IMR-90 (cell line): ENCODE data around the gene TFEB. TPM values are rescaled to one million over a fixed set of nuclear protein-coding genes. Genes with fewer than 3 reads are reported as not detected.

ENCODE experiments used
- ATAC-seq: fragments of 200-7000 bp; cut with Tn5 transposase; 2 replicates; pipeline ENCODE4 v1.9.1; 2020; ENCODE audit warnings: low read depth, mild to moderate bottlenecking, moderate library complexity
- BruUV-seq: library from RNA; stranded (reverse); fragments of 400-500 nt; replicated peaks from 2 replicates; lab custom pipeline; 2021; lab: Mats Ljungman, UMichigan
- CTCF ChIA-PET: fragments of 300-600 bp; formaldehyde crosslinking; extraction: SDS; loops from one replicate; lab custom pipeline; 2021; ENCODE audit warnings: antibody characterized with exemption; lab: Yijun Ruan, JAX
- POLR2A ChIA-PET: fragments of 300-600 bp; sonication (Branson Sonifier 250); formaldehyde crosslinking; loops from one replicate; lab custom pipeline; 2022; ENCODE audit warnings: antibody characterized with exemption; ENCODE audit not compliant: unreplicated experiment; lab: Charles Lee
- DNase-seq: peaks from one replicate; pipeline ENCODE4 v3.0.0; 2013
- H2AFZ ChIP-seq: replicated peaks from 2 replicates; pipeline ENCODE3; 2013; ENCODE audit warnings: low read length, mild to moderate bottlenecking; ENCODE audit not compliant: poor library complexity
- H2AK5ac ChIP-seq: 2 replicates; pipeline ENCODE4 v1.6.1; 2013; ENCODE audit warnings: low read depth, low read length, inconsistent platforms
- H2AK9ac ChIP-seq: replicated peaks from 2 replicates; pipeline ENCODE3; 2013; ENCODE audit warnings: mild to moderate bottlenecking, low read depth, low read length, moderate library complexity; ENCODE audit not compliant: poor library complexity
- H2BK120ac ChIP-seq: 2 replicates; pipeline ENCODE4 v1.6.1; 2013; ENCODE audit warnings: low read depth, low read length, inconsistent platforms
- H2BK15ac ChIP-seq: 3 replicates; pipeline ENCODE4 v1.6.1; 2013; ENCODE audit warnings: low read depth, low read length, inconsistent platforms
- H2BK20ac ChIP-seq: 2 replicates; pipeline ENCODE4 v1.6.1; 2013; ENCODE audit warnings: low read depth, mild to moderate bottlenecking, inconsistent platforms, low read length, moderate library complexity
- H2BK5ac ChIP-seq: 2 replicates; pipeline ENCODE4 v1.6.1; 2013; ENCODE audit warnings: mild to moderate bottlenecking, low read depth, low read length, inconsistent platforms; ENCODE audit not compliant: poor library complexity, severe bottlenecking
- H3K14ac ChIP-seq: replicated peaks from 2 replicates; pipeline ENCODE4 v1.6.1; 2013; ENCODE audit warnings: low read depth, low read length, inconsistent platforms
- H3K18ac ChIP-seq: 2 replicates; pipeline ENCODE4 v1.6.1; 2013; ENCODE audit warnings: low read depth, low read length, control low read depth
- H3K23ac ChIP-seq: 2 replicates; pipeline ENCODE4 v1.6.1; 2013; ENCODE audit warnings: low read depth, low read length, inconsistent platforms
- H3K27ac ChIP-seq: 2 replicates; pipeline ENCODE4 v1.5.1; 2013; ENCODE audit warnings: mild to moderate bottlenecking, control low read depth, low read length; ENCODE audit not compliant: insufficient read depth
- H3K27me3 ChIP-seq: 2 replicates; pipeline ENCODE4 v1.6.1; 2013; ENCODE audit warnings: low read length; ENCODE audit not compliant: control insufficient read depth, insufficient read depth
- H3K36me3 ChIP-seq: 2 replicates; pipeline ENCODE4 v1.6.1; 2013; ENCODE audit warnings: low read length, mixed read lengths; ENCODE audit not compliant: control insufficient read depth, insufficient read depth
- H3K4ac ChIP-seq: 2 replicates; pipeline ENCODE4 v1.6.1; 2013; ENCODE audit warnings: low read depth, low read length, inconsistent platforms
- H3K4me1 ChIP-seq: 2 replicates; pipeline ENCODE4 v1.6.1; 2013; ENCODE audit warnings: low read length, mixed read lengths; ENCODE audit not compliant: control insufficient read depth, insufficient read depth
- H3K4me2 ChIP-seq: 2 replicates; pipeline ENCODE4 v1.6.1; 2013; ENCODE audit warnings: low read depth, mild to moderate bottlenecking, control low read depth, low read length, moderate library complexity
- H3K4me3 ChIP-seq: 2 replicates; pipeline ENCODE4 v1.5.1; 2013; ENCODE audit warnings: low read depth, mild to moderate bottlenecking, control low read depth, low read length, moderate library complexity; ENCODE audit not compliant: insufficient read depth
- H3K56ac ChIP-seq: 2 replicates; pipeline ENCODE4 v1.6.1; 2013; ENCODE audit warnings: low read length, inconsistent platforms; ENCODE audit not compliant: insufficient read depth; ENCODE audit errors: extremely low read depth
- H3K79me1 ChIP-seq, 2 experiments: 2 replicates each; pipeline ENCODE4 v1.6.1; 2013; ENCODE audit warnings: low read length in 2 of 2, inconsistent platforms in 1 of 2, low read depth in 1 of 2
- H3K9ac ChIP-seq: 2 replicates; pipeline ENCODE4 v1.6.1; 2013; ENCODE audit warnings: low read depth, low read length, control low read depth
- H3K9me1 ChIP-seq: 2 replicates; pipeline ENCODE4 v1.6.1; 2013; ENCODE audit warnings: low read length, inconsistent platforms; ENCODE audit not compliant: insufficient read depth
- H3K9me3 ChIP-seq: 2 replicates; pipeline ENCODE4 v1.6.1; 2013; ENCODE audit warnings: low read length; ENCODE audit not compliant: control insufficient read depth, insufficient read depth
- H4K20me1 ChIP-seq: 2 replicates; pipeline ENCODE4 v1.6.1; 2013; ENCODE audit warnings: low read length, inconsistent platforms; ENCODE audit not compliant: insufficient read depth
- H4K5ac ChIP-seq: 2 replicates; pipeline ENCODE4 v1.6.1; 2013; ENCODE audit warnings: mild to moderate bottlenecking, low read depth, low read length, control low read depth
- H4K8ac ChIP-seq, 2 experiments: 2 replicates each; pipeline ENCODE4 v1.6.1; 2013; ENCODE audit warnings: low read depth in 2 of 2, low read length in 2 of 2, control low read depth in 1 of 2, inconsistent platforms in 1 of 2
- H4K91ac ChIP-seq: 2 replicates; pipeline ENCODE4 v1.6.1; 2013; ENCODE audit warnings: low read depth, low read length, inconsistent platforms; ENCODE audit not compliant: insufficient read depth
- BHLHE40 ChIP-seq: fragments of 150-350 bp; IDR thresholded peaks from 2 replicates; pipeline ENCODE4 v1.6.1; 2016; ENCODE audit warnings: mild to moderate bottlenecking, low read depth, low read length
- CEBPB ChIP-seq: IDR thresholded peaks from 2 replicates; pipeline ENCODE4 v1.6.1; 2012; ENCODE audit warnings: low read depth, low read length, improper control_type of control experiment
- CHD1 ChIP-seq: IDR thresholded peaks from 2 replicates; pipeline ENCODE4 v1.6.1; 2012; ENCODE audit warnings: low read depth, low read length, improper control_type of control experiment
- FOS ChIP-seq: fragments of 150-350 bp; IDR thresholded peaks from 2 replicates; pipeline ENCODE4 v1.6.1; 2016; ENCODE audit warnings: low read depth, low read length
- MAFK ChIP-seq: IDR thresholded peaks from 2 replicates; pipeline ENCODE4 v1.6.1; 2012; ENCODE audit warnings: low read depth, low read length, improper control_type of control experiment
- MAZ ChIP-seq: IDR thresholded peaks from 2 replicates; pipeline ENCODE4 v1.6.1; 2012; ENCODE audit warnings: low read depth, mild to moderate bottlenecking, low read length, improper control_type of control experiment, moderate library complexity, borderline replicate concordance
- MXI1 ChIP-seq: IDR thresholded peaks from 2 replicates; pipeline ENCODE4 v1.6.1; 2012; ENCODE audit warnings: low read depth, mild to moderate bottlenecking, low read length, moderate library complexity, borderline replicate concordance
- NFE2L2 ChIP-seq: fragments of 150-350 bp; IDR thresholded peaks from 2 replicates; pipeline ENCODE4 v1.6.1; 2016; ENCODE audit warnings: low read depth, mild to moderate bottlenecking, low read length
- POLR2A ChIP-seq: IDR thresholded peaks from 2 replicates; pipeline ENCODE4 v1.6.1; 2012; ENCODE audit warnings: mild to moderate bottlenecking, low read depth, low read length
- RAD21 ChIP-seq: IDR thresholded peaks from 2 replicates; pipeline ENCODE4 v1.6.1; 2012; ENCODE audit warnings: low read length, improper control_type of control experiment
- RCOR1 ChIP-seq: IDR thresholded peaks from 2 replicates; pipeline ENCODE4 v1.6.1; 2012; ENCODE audit warnings: mild to moderate bottlenecking, low read length, improper control_type of control experiment; ENCODE audit not compliant: insufficient replicate concordance
- RFX5 ChIP-seq: IDR thresholded peaks from 2 replicates; pipeline ENCODE4 v1.8.0; 2012; ENCODE audit warnings: low read depth, mild to moderate bottlenecking, low read length, moderate library complexity
- SMC3 ChIP-seq: fragments of 150-350 bp; IDR thresholded peaks from 2 replicates; pipeline ENCODE4 v1.6.1; 2016; ENCODE audit warnings: low read depth, mild to moderate bottlenecking, antibody characterized with exemption, low read length, moderate library complexity
- WGBS, 2 experiments: methylation state at CpG; one replicate each; pipeline versions ENCODE4 v1.1.5 to v1.1.7; 2013; ENCODE audit warnings: missing lambda C conversion rate in 2 of 2; ENCODE audit not compliant: insufficient read length in 1 of 2; ENCODE audit errors: extremely low coverage in 2 of 2; 5-methylcytosine and 5-hydroxymethylcytosine counted together
- dilution Hi-C: fragments of 300-500 bp; cut with HindIII; formaldehyde crosslinking; loops from one replicate; pipeline ENCODE4 v1.14.3; 2018; ENCODE audit warnings: low sequenced_read_pairs; ENCODE audit not compliant: unreplicated experiment
- in situ Hi-C: fragments of 300-500 bp; cut with MboI; formaldehyde crosslinking; loops from 3 replicates; pipeline ENCODE4 v1.14.3; 2019; ENCODE audit warnings: low sequenced_read_pairs, inconsistent platforms, mixed read lengths
- intact Hi-C: fragments of 100-400 bp; cut with micrococcal nuclease; formaldehyde crosslinking; loops from 2 replicates; pipeline ENCODE4 v1.10.0; 2022
- polyA plus RNA-seq, 3 experiments: library from polyadenylated mRNA; depleted of rRNA; stranded (reverse); fragments of >200 nt; gene quantifications; 2 replicates each; pipeline ENCODE4 v1.2.3, GENCODE V29; 2012; ENCODE audit warnings: low replicate concordance in 1 of 3
- total RNA-seq: library from RNA; depleted of rRNA; stranded (reverse); fragments of >200 nt; gene quantifications from 2 replicates; pipeline ENCODE4 v1.2.3, GENCODE V29; 2012
- TF ChIP-seq, protein P1 (sequence below): fragments of 150-350 bp; IDR thresholded peaks from 2 replicates; pipeline ENCODE4 v1.6.1; 2016; ENCODE audit warnings: low read depth, mild to moderate bottlenecking, low read length, moderate library complexity, borderline replicate concordance
- TF ChIP-seq, protein P2 (sequence below): fragments of 150-350 bp; IDR thresholded peaks from 2 replicates; pipeline ENCODE4 v1.6.1; 2017; ENCODE audit warnings: mild to moderate bottlenecking, antibody characterized with exemption, low read length, low read depth
- TF ChIP-seq, protein P3 (sequence below): conservative IDR thresholded peaks from 2 replicates; pipeline ENCODE4 v1.5.1; 2012; ENCODE audit warnings: mild to moderate bottlenecking, low read depth, low read length, improper control_type of control experiment

The TFEB gene
- total and polyA plus RNA-seq, 2 of the 4 experiments (the other 2 are of a cell fraction): 4.5 to 4.9 TPM

DNA sequence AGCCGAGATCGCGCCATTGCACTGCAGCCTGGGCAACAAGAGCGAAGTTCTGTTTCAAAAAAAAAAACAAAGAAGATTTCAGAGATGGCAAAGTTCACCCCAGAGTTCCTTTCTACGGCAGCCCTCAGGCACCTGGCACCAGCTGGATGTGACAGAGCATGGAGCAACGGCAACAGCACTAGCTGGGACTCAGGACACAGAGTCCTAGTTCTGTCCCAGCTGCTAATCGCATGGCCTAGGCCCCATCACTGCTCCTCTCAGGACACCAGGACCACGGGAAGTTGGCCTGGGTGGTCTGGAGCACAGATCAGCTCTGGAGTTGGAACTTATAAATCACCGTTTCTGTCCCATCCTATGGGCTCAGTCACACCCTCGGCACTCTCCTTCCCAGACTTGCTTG is 10.7 kb upstream of the TFEB start:
- no peak for TF ChIP-seq SMC3
- no peak for TF ChIP-seq CHD1
- no peak for TF ChIP-seq POLR2A
- TF ChIP-seq, protein P1, sequence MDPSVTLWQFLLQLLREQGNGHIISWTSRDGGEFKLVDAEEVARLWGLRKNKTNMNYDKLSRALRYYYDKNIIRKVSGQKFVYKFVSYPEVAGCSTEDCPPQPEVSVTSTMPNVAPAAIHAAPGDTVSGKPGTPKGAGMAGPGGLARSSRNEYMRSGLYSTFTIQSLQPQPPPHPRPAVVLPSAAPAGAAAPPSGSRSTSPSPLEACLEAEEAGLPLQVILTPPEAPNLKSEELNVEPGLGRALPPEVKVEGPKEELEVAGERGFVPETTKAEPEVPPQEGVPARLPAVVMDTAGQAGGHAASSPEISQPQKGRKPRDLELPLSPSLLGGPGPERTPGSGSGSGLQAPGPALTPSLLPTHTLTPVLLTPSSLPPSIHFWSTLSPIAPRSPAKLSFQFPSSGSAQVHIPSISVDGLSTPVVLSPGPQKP: no peak
- TF ChIP-seq, protein P2, sequence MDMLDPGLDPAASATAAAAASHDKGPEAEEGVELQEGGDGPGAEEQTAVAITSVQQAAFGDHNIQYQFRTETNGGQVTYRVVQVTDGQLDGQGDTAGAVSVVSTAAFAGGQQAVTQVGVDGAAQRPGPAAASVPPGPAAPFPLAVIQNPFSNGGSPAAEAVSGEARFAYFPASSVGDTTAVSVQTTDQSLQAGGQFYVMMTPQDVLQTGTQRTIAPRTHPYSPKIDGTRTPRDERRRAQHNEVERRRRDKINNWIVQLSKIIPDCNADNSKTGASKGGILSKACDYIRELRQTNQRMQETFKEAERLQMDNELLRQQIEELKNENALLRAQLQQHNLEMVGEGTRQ: no peak
- TF ChIP-seq, protein P3, sequence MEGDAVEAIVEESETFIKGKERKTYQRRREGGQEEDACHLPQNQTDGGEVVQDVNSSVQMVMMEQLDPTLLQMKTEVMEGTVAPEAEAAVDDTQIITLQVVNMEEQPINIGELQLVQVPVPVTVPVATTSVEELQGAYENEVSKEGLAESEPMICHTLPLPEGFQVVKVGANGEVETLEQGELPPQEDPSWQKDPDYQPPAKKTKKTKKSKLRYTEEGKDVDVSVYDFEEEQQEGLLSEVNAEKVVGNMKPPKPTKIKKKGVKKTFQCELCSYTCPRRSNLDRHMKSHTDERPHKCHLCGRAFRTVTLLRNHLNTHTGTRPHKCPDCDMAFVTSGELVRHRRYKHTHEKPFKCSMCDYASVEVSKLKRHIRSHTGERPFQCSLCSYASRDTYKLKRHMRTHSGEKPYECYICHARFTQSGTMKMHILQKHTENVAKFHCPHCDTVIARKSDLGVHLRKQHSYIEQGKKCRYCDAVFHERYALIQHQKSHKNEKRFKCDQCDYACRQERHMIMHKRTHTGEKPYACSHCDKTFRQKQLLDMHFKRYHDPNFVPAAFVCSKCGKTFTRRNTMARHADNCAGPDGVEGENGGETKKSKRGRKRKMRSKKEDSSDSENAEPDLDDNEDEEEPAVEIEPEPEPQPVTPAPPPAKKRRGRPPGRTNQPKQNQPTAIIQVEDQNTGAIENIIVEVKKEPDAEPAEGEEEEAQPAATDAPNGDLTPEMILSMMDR: no peak
- no peak for TF ChIP-seq MAFK
- no peak for TF ChIP-seq FOS
- TF ChIP-seq MAZ: no peak
- no peak for TF ChIP-seq RCOR1
- TF ChIP-seq RAD21: no peak
- no peak for TF ChIP-seq NFE2L2
- TF ChIP-seq RFX5: no peak
- TF ChIP-seq MXI1: no peak
- no peak for TF ChIP-seq BHLHE40
- TF ChIP-seq CEBPB: no peak
- BruUV-seq: no TSS peak
- Histone ChIP-seq H3K4ac (no peak overlapping the region), H4K5ac (no peak overlapping the region), H3K18ac (no peak overlapping the region), H3K4me3 (no peak overlapping the region), H4K8ac (no peak overlapping the region), H3K23ac (no peak overlapping the region), H3K27ac (no peak overlapping the region), H2AK9ac (no peak overlapping the region), H4K20me1 (no peaks in the 10 kb centered on the region), H2AK5ac (no peak overlapping the region), H3K36me3 (no peaks in the 10 kb centered on the region), H3K4me1 (no peaks in the 10 kb centered on the region), H3K9ac (no peak overlapping the region), H3K9me3 (no peaks in the 10 kb centered on the region), H3K4me2 (no peak overlapping the region), H4K91ac (no peak overlapping the region), H2BK15ac (no peak overlapping the region), H2BK120ac (no peak overlapping the region), H2BK5ac (no peak overlapping the region), H3K27me3 (peaks cover 13% of the 10 kb centered on the region), H2BK20ac (no peak overlapping the region), H3K9me1 (no peaks in the 10 kb centered on the region), H3K56ac (no peak overlapping the region), H2AFZ (no peak overlapping the region), H3K14ac (no peak overlapping the region), H3K79me1 (no peaks in the 10 kb centered on the region)
- intact Hi-C loops: no loop called here
- POLR2A ChIA-PET: no interaction called here
- 73% methylated on average over 8 of the region's 10 CpGs; no CpG with 5 or more reads in 1 of the 2 experiments for WGBS, 2 experiments
- DNase-seq (no peak), ATAC-seq (no peak)
- CTCF ChIA-PET: interaction anchor here (0.5 kb wide), 1 partner anchor 20 kb away, joined by 3 read pairs; no protein-coding TSS in a partner anchor
- in situ Hi-C loops: no loop called here
- dilution Hi-C loops: no loop called here
